Gastrocnemius medialis (tissue), 4 donors: Measurements from ENCODE around the gene THOC5. TPM values are rescaled to one million over a fixed set of nuclear protein-coding genes. Genes with fewer than 3 reads are reported as not detected.

Experiments
- ATAC-seq, 2 donors: fragments of 150-250 bp; one replicate each; pipeline ENCODE4 v1.9.1; 2016
- DNase-seq, 2 donors: peaks; one replicate each; pipeline ENCODE4 v3.0.0-alpha.2; 2019
- H3K27ac ChIP-seq, 4 donors: fragments of 200-600 bp; sonication (generic); 1 replicate in 1 of 4; 2 replicates in 3 of 4; pipeline ENCODE4 v1.5.1; 2016 to 2018; ENCODE audit warnings: mild to moderate bottlenecking in 2 of 4, moderate library complexity in 1 of 4
- H3K27me3 ChIP-seq, 3 donors: fragments of 200-600 bp; sonication (generic) in 2 of 3; 1 replicate in 1 of 3; 2 replicates in 2 of 3; pipeline versions ENCODE4 v1.5.1 to v1.6.0; 2016 to 2019; ENCODE audit warnings: mild to moderate bottlenecking in 1 of 3, moderate library complexity in 1 of 3
- H3K36me3 ChIP-seq, 2 donors: fragments of 200-600 bp; sonication (generic) in 1 of 2; one replicate each; pipeline ENCODE4 v1.5.1; 2017 to 2018
- H3K4me1 ChIP-seq, 2 donors: fragments of 200-600 bp; sonication (generic) in 1 of 2; one replicate each; pipeline ENCODE4 v1.5.1; 2016 to 2017; ENCODE audit warnings: mild to moderate bottlenecking in 2 of 2
- H3K4me3 ChIP-seq, 4 donors: fragments of 200-600 bp; sonication (generic) in 3 of 4; 1 replicate in 1 of 4; 2 replicates in 3 of 4; pipeline ENCODE4 v1.5.1; 2016 to 2019; ENCODE audit warnings: mild to moderate bottlenecking in 2 of 4
- H3K9me3 ChIP-seq, 3 donors: fragments of 200-600 bp; sonication (generic) in 2 of 3; 1 replicate in 1 of 3; 2 replicates in 2 of 3; pipeline ENCODE4 v1.5.1; 2016 to 2019
- POLR2A ChIP-seq, 2 donors: fragments of 450-650 bp; IDR thresholded peaks; one replicate each; pipeline ENCODE4 v1.6.1; 2017; ENCODE audit warnings: antibody characterized with exemption in 2 of 2, mild to moderate bottlenecking in 2 of 2, moderate library complexity in 2 of 2
- in situ Hi-C, 4 donors: fragments of 200-750 bp; cut with MboI; loops; one replicate each; pipeline versions ENCODE4 v1.15.0 to v1.8.0; 2017; ENCODE audit warnings: low sequenced_read_pairs in 4 of 4
- intact Hi-C: fragments of 100-400 bp; cut with DNase I; formaldehyde crosslinking; loops from one replicate; pipeline ENCODE4 v1.15.1; 2023; ENCODE audit warnings: low total_unique reads
- total RNA-seq, 4 donors: library from RNA; depleted of rRNA; stranded (reverse); fragments of >200 nt; gene quantifications; one replicate each; pipeline versions ENCODE4 v1.1.0 to v1.2.3, GENCODE V29; 2016
- TF ChIP-seq, protein P1 (sequence below), 5 experiments: fragments of 450-650 bp in 3 of 5; fragments of 200-600 bp in 2 of 5; sonication (generic) in 2 of 5; IDR thresholded peaks in 4 of 5; conservative IDR thresholded peaks in 1 of 5; 1 replicate in 4 of 5; 2 replicates in 1 of 5; pipeline ENCODE4 v1.5.1; 2016 to 2019; ENCODE audit warnings: antibody characterized with exemption in 5 of 5, mild to moderate bottlenecking in 3 of 5, moderate library complexity in 3 of 5

Gene THOC5
- total RNA-seq, 4 donors from 2014 or later = 38.4 to 71.4 (median 56.3) TPM

DNA sequence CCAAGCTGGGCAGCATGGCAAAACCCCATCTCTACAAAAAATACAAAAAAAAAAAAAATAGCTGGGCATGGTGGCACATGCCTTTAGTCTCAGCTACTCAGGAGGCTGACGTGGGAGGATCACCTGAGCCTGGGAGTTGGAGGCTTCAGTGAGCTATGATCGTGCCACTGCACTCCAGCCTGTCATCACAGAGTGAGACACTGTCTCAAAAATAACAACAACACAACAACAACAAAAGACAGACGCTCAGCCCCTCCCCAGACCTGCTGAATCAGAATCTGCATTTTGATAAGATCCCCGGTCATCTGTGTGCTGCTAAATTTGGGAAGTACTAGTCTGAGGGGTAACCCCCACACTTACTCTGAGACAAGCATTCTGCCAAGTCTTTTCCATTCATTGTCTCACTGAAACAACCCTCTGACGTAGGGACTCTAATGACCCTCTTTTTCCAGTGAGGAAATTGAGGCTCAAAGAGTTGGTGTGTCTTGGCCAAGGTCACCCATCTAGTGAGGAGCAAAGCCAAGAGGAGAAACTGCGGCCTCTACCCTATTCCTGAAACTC, 66.1 kb downstream of the THOC5 start:
- in situ Hi-C loops (no loop called here), intact Hi-C loops (no loop called here)
- Histone ChIP-seq H3K27ac (no peak overlapping the region), H3K36me3 (no peaks in the 10 kb centered on the region), H3K4me1 (no peaks in the 10 kb centered on the region), H3K27me3 (peaks cover 3 to 7% (median 4%) of the 10 kb centered on the region in 3 donors), H3K4me3 (no peak overlapping the region), H3K9me3 (no peaks in the 10 kb centered on the region)
- TF ChIP-seq, protein P1, sequence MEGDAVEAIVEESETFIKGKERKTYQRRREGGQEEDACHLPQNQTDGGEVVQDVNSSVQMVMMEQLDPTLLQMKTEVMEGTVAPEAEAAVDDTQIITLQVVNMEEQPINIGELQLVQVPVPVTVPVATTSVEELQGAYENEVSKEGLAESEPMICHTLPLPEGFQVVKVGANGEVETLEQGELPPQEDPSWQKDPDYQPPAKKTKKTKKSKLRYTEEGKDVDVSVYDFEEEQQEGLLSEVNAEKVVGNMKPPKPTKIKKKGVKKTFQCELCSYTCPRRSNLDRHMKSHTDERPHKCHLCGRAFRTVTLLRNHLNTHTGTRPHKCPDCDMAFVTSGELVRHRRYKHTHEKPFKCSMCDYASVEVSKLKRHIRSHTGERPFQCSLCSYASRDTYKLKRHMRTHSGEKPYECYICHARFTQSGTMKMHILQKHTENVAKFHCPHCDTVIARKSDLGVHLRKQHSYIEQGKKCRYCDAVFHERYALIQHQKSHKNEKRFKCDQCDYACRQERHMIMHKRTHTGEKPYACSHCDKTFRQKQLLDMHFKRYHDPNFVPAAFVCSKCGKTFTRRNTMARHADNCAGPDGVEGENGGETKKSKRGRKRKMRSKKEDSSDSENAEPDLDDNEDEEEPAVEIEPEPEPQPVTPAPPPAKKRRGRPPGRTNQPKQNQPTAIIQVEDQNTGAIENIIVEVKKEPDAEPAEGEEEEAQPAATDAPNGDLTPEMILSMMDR (IDR thresholded peaks at IDR 0.05 in 4 of 5, conservative IDR thresholded peaks at IDR 0.05 in 1 of 5) = no peak
- TF ChIP-seq POLR2A (IDR thresholded peaks at IDR 0.05) = no peak
- no peak for DNase-seq
- no peak for ATAC-seq

DNA sequence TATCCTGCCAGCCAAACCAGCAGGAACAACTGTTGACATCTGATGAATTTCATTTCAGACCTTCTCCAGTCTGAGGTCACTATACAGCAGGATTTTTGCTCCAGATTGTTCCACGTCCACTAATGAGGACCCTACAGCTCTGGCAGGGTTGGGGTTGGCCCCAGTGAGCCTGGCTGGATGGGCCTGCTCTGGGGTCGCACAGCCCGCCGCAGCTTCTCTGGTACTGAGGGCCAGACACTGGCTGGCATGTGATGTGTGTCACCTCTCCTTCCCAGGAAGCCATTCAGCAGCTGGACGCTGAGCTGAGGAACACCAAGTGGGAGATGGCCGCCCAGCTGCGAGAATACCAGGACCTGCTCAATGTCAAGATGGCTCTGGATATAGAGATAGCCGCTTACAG, 68.1 kb downstream of the THOC5 start:
- no peaks in the 10 kb centered on the region for H3K36me3 ChIP-seq
- no peaks in the 10 kb centered on the region for H3K9me3 ChIP-seq
- ATAC-seq = no peak
- in situ Hi-C loops = no loop called here
- intact Hi-C loops = no loop called here
- H3K27me3 ChIP-seq = peaks cover 23 to 28% (median 23%) of the 10 kb centered on the region in 3 donors
- no peak for DNase-seq
- H3K4me1 ChIP-seq = peaks cover 0 to 7% of the 10 kb centered on the region in 2 donors
- TF ChIP-seq, protein P1 (IDR thresholded peaks at IDR 0.05 in 4 of 5, conservative IDR thresholded peaks at IDR 0.05 in 1 of 5) = no peak
- TF ChIP-seq POLR2A (IDR thresholded peaks at IDR 0.05) = no peak
- H3K4me3 ChIP-seq = no peak overlapping the region
- no peak overlapping the region for H3K27ac ChIP-seq

- in situ Hi-C loops (no loop called here), intact Hi-C loops (no loop called here)
- Histone ChIP-seq H3K36me3 (no peaks in the 10 kb centered on the region), H3K27me3 (peaks cover 31 to 36% (median 31%) of the 10 kb centered on the region in 3 donors), H3K9me3 (no peaks in the 10 kb centered on the region), H3K27ac (no peak overlapping the region), H3K4me1 (peaks cover 0 to 7% of the 10 kb centered on the region in 2 donors), H3K4me3 (no peak overlapping the region)
- DNase-seq (no peak), ATAC-seq (no peak)
- no peak for TF ChIP-seq POLR2A (IDR thresholded peaks at IDR 0.05)
- TF ChIP-seq, protein P1 (IDR thresholded peaks at IDR 0.05 in 4 of 5, conservative IDR thresholded peaks at IDR 0.05 in 1 of 5) = no peak
Measured at GRCh38 chr22:29484642-29485041, 68.9 kb downstream of the THOC5 start.

DNA sequence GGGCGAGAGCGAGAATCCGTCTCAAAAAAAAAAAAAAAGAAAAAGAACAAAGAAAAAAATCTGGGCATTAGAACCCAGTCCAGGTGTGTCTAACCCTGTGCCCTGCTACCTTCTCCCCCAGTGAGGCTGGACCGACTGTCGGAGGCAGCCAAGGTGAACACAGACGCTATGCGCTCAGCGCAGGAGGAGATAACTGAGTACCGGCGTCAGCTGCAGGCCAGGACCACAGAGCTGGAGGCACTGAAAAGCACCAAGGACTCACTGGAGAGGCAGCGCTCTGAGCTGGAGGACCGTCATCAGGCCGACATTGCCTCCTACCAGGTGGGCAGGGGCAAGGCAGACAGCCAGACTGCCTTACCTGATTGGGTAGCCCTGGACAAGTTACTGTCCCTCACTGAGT, 70.3 kb downstream of the THOC5 start:
- no peak for DNase-seq
- Histone ChIP-seq H3K9me3 (no peaks in the 10 kb centered on the region), H3K36me3 (no peaks in the 10 kb centered on the region), H3K27ac (no peak overlapping the region), H3K4me3 (no peak overlapping the region), H3K27me3 (peaks cover 43 to 50% (median 45%) of the 10 kb centered on the region in 3 donors), H3K4me1 (peaks cover 0 to 7% of the 10 kb centered on the region in 2 donors)
- ATAC-seq = no peak
- intact Hi-C loops (no loop called here), in situ Hi-C loops (no loop called here)
- TF ChIP-seq, protein P1 (IDR thresholded peaks at IDR 0.05 in 4 of 5, conservative IDR thresholded peaks at IDR 0.05 in 1 of 5) = no peak
- no peak for TF ChIP-seq POLR2A (IDR thresholded peaks at IDR 0.05)

DNA sequence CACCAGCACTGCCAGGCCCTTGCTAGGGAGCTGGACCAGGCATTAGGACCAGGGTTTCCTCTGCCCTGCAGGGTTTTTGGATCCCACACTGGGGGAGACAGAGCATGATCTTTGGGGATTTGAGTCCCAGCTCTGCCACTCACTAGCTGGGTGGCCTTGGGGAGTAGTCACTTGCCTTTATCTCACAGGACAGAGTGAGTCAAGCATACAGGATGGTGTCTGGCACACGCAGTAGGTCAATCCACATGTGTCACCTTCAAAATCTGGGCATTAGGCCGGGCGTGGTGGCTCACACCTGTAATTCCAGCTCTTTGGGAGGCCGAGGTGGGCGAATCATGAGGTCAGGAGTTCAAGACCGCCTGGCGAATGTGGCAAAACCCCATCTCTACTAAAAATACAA, 70.8 kb downstream of the THOC5 start:
- no peak for TF ChIP-seq POLR2A (IDR thresholded peaks at IDR 0.05)
- TF ChIP-seq, protein P1 (IDR thresholded peaks at IDR 0.05 in 4 of 5, conservative IDR thresholded peaks at IDR 0.05 in 1 of 5) = no peak
- H3K27ac ChIP-seq = no peak overlapping the region
- in situ Hi-C loops = no loop called here
- H3K4me1 ChIP-seq = peaks cover 0 to 7% of the 10 kb centered on the region in 2 donors
- DNase-seq (no peak), ATAC-seq (no peak)
- H3K36me3 ChIP-seq = no peaks in the 10 kb centered on the region
- no peaks in the 10 kb centered on the region for H3K9me3 ChIP-seq
- intact Hi-C loops = no loop called here
- H3K4me3 ChIP-seq = no peak overlapping the region
- H3K27me3 ChIP-seq = peaks cover 45 to 51% (median 50%) of the 10 kb centered on the region in 3 donors
